GM18499 (cell line): ENCODE results near the gene RPL26.
"Not testable (repeated sequence)": the region's sequence is repeated elsewhere in the genome, so short reads cannot be mapped to it uniquely, and the experiment has no call there.

Experiments
- ATAC-seq: cut with Tn5 transposase; IDR thresholded peaks from one replicate; pipeline ENCODE4 v1.9.1; 2021; ENCODE audit warnings: moderate number of reproducible peaks; ENCODE audit not compliant: insufficient read depth, unreplicated experiment

Gene RPL26

GRCh38 chr17:8369944-8370343 lies 13.0 kb downstream of the RPL26 start:
- ATAC-seq: no peak

- ATAC-seq: no peak
These were observed 14.8 kb downstream of the RPL26 start for GRCh38 chr17:8368193-8368592.

DNA sequence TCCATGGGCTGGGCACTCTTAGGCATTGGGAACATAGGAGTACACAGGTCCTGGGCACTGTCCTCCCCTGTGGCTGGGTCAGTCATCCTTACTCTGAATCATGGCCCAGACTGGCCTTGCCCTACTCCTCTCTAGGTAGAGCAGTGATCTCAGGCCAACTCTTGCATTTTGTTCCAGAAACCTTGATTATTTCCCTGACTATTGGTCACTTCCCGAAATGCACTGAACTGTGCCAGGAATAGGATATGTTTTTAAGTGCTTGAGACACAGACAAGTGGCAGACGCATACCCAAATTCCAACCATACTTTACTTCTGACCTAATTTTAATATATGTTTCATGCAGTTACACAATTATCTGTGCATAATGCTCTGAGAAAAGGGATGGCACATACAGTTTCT lies 16.8 kb downstream of the RPL26 start:
- ATAC-seq: no peak

DNA sequence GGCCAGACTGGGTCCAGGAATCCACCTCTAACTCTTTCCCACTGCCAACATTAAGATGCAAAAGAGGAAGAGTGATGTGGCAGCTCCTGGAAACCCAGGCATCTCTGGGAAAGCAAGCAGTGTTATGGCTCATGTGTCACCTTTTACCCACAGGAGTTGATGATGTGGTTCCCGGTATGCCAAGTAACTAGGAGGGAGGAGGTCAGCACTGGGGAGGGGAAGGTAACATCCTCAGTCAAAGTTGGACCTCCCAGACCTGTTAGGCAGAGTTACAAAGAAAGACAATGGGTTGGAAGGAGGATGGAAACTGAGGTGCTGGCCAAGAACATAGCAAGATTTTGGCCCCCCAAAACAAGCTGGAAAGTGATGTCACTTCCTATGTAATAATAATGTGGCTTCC lies 17.9 kb downstream of the RPL26 start:
- ATAC-seq: no peak

GRCh38 chr17:8362651-8363332 lies 20.2 kb downstream of the RPL26 start:
- no peak for ATAC-seq

DNA sequence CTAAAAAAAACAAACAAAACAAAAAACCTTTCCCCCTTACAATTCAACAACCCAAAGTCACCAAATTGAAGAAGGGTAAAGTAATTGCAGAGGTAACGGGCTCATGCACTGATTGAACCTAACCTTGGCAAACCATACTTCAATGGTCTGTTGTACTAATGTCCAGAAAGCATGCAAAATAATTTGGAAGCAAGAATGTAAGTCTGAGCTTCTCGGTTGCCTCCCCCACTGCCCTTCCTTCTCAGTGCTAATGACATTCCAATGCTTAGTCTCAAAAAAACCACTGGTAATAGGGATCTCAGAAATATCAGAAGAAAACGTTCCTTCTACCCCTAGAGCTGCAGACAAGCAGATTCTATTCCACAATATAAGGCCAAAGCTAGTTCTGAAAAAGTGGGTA lies 22.2 kb downstream of the RPL26 start:
- no peak for ATAC-seq

GRCh38 chr17:8360260-8360659 lies 22.7 kb downstream of the RPL26 start:
- ATAC-seq: no peak

GRCh38 chr17:8359769-8360168 lies 23.2 kb downstream of the RPL26 start:
- ATAC-seq: no peak

DNA sequence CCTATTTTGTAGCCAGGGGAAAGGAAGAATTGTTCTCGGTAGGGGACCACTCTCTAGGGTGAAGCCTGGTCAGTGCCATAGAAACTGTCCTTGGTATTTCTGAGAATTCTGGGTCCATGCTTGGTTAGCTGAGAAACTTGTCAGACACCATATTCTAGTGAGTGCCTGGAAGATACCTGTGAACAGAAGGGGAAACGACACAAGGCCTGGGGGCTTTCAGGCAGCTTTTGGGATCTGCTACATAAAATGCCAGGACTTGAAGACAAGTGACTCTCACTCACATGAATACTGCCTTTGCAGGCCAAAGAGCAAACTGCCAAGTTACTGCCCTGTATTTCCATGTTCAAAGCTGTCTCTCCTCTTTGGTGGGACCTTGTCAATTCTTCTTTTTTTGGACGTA lies 25.1 kb downstream of the RPL26 start:
- no peak for ATAC-seq

DNA sequence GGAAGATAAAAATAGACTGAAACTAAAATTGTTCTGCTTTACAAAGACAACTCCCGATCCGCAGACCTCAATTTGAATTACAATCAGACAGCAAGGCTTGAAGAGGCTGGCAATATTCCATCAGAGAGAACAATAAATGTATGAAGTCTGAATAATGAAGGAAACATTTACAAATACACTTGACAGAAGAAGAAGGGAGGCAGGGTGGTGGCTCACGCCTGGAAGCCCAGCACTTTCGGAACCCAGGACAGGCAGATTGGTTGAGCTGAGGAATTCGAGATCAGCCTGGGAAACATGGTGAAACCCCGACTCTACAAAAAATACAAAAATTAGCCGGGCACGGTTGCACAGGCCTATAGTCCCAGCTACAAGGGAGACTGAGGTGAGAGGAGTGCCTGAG lies 28.8 kb downstream of the RPL26 start:
- no peak for ATAC-seq

- ATAC-seq: no peak
These were observed 29.3 kb downstream of the RPL26 start for GRCh38 chr17:8353736-8354135.

- no peak for ATAC-seq
These were observed 32.7 kb downstream of the RPL26 start for GRCh38 chr17:8350339-8350738.

DNA sequence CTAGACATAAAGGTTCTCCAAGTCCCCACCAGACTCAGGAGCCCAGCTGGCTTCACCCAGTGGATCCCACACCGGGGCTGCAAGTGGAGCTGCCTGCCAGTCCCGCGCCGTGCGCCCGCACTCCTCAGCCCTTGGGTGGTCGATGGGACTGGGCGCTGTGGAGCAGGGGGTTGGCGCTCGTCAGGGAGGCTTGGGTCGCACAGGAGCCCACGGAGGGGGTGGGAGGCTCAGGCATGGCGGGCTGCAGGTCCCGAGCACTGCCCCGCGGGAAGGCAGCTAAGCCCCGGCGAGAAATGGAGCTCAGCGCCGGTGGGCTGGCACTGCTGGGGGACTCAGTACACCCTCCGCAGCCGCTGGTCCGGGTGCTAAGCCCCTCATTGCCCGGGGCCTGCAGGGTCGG lies 36.0 kb downstream of the RPL26 start:
- not testable (repeated sequence) for ATAC-seq

DNA sequence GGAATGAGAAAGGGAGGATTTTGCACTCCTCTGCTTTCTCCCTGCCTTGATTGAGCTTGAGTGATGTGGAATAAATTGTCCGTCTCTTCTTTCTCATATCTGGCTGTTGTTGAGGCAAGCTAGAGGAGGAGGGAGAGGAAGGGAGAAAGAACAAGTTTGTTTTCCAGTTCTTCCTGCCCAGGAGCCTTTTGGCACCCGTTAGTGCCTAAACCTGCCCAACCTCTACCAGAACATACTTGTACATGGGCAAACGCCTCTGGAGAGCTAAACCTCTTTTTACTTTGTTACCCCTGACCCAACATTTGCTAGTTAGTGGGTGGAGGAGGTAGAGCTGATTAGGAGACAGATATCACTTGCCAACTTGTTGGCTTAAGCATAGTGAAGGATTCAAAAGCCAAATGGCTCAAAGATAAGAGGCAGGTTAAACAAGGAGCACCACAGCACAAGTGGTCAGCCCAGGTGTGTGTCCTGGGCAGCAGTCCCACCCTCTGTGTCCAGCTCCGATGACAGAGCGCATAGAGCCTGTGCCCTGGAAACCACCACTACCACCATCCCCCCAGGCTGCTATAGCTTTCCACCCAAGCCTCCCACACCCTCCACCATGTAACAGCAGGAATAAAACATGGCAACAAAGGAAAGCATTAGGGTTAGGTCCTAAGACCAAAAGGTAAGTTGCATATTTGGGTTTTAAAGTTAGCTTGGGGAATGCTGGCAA lies 36.9 kb downstream of the RPL26 start:
- ATAC-seq: no peak

GRCh38 chr17:8345052-8345690 lies 37.8 kb downstream of the RPL26 start:
- ATAC-seq: no peak

GRCh38 chr17:8341456-8341855 lies 41.5 kb downstream of the RPL26 start:
- no peak for ATAC-seq

DNA sequence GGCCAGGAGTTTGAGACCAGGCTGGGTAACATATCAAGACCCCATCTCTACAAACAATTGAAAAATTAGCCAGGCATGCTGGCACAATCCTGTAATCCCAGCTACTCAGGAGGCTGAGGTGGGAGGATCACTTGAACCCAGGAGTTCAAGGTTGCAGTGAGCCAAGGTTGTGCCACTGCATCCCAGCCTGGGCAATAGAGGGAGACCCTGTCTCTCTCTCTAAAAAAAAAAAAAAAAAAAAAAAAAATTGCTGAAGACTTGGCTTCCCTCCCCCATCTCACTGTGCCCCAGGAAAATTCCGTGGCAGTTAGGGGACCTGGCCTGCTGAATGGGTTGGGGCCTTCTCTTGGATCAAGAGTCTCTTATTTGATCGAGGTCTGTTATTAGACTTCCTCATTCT lies 43.5 kb downstream of the RPL26 start, which contains the start of gene ODF4:
TSS of gene ODF4 (plus strand) at position 301 of the 400 bp plus-strand sequence. CDS start 212 bp downstream, outside the sequence.
- no peak for ATAC-seq

- no peak for ATAC-seq
These were observed 44.2 kb downstream of the RPL26 start for GRCh38 chr17:8338753-8339140.

DNA sequence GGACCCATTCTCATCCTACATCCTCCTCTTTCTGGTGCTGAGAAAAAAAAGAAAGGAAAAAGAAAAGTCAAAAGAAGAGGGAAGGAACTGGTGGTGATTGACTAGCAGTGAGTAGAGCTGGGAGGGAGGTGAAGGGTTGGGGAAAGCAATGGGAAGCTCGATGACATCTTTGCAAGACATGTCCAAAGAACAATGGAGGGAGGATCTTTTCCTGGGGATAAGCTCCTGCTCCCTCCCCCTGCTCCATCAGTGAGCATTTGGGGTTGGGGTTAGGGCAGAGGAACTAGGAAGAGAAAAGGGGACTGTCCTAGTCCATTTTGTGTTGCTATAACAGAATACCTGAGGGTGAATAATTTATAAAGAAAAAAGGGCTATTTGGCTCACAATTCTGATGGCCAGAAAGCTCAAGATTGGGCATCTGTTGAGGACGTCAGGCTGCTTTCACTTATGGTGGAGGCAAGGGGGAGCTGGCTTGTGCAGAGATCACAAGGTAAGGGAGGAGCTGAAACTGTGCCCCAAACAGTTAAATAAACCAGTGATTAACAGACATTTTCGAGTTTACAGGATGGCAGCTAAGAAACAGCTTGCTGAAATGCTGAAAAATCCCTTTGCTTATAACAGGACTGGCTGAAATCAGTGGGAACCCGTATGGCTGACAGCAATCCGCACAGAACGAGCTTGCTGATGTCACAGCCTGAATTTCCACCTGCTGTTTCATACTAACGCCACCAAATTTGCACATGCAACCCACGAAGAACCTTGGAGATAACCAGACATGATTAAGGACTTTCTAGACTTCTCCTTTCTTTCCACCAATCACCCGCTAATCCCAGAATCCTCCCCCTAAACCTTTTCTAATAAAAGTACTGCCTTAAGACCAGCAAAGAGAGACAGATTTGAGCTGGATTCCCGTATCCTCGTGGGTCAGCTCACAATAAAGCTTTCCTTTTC lies 44.9 kb downstream of the RPL26 start:
- no peak for ATAC-seq

DNA sequence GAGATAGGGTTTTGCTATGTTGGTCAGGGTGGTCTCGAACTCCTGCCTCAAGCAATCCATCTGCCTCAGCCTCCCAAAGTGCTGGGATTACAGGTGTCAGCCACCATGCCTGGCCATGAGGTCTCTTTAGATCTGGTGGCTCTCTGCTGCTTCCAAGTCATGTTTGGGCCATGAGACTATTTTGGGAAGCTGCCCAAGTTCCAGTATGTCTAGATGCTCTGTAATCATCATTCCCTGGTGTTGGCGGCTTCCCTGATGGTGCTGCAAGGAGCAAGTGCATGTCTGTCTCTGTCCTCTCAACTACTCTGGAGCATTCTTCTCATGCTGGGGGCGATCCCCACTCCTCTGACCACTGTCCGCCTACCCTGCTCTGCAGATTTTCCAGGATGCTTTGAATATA lies 49.7 kb downstream of the RPL26 start:
- ATAC-seq: no peak
